Esophagus squamous epithelium (tissue), 4 donors: ENCODE data around the gene NDN.

Source experiments
- CTCF ChIP-seq, 6 experiments: fragments of 450-650 bp in 4 of 6; fragments of 200-600 bp in 2 of 6; sonication (generic) in 2 of 6; IDR thresholded peaks; one replicate each; pipeline ENCODE4 v1.5.1; 2016 to 2019; ENCODE audit warnings: antibody characterized with exemption in 6 of 6, mild to moderate bottlenecking in 4 of 6, moderate library complexity in 4 of 6
- POLR2A ChIP-seq, 4 donors: fragments of 450-650 bp; IDR thresholded peaks; one replicate each; pipeline ENCODE4 v1.6.1; 2017; ENCODE audit warnings: antibody characterized with exemption in 4 of 4, mild to moderate bottlenecking in 4 of 4, moderate library complexity in 3 of 4

- TF ChIP-seq CTCF (IDR thresholded peaks at IDR 0.05): no peak
- TF ChIP-seq POLR2A (IDR thresholded peaks at IDR 0.05): no peak
Measured at GRCh38 chr15:23690450-23690852, 3.3 kb upstream of the NDN start.
